GM12892 (cell line): Measurements from ENCODE around the gene SBK2.

ENCODE experiments used
- POLR2A ChIP-seq: IDR thresholded peaks from 2 replicates; pipeline ENCODE4 v1.6.1; 2011; ENCODE audit warnings: low read depth, low read length, control low read depth
- POLR2AphosphoS5 ChIP-seq: IDR thresholded peaks from 2 replicates; pipeline ENCODE4 v1.6.1; 2011; ENCODE audit warnings: low read depth, low read length, control low read depth

DNA sequence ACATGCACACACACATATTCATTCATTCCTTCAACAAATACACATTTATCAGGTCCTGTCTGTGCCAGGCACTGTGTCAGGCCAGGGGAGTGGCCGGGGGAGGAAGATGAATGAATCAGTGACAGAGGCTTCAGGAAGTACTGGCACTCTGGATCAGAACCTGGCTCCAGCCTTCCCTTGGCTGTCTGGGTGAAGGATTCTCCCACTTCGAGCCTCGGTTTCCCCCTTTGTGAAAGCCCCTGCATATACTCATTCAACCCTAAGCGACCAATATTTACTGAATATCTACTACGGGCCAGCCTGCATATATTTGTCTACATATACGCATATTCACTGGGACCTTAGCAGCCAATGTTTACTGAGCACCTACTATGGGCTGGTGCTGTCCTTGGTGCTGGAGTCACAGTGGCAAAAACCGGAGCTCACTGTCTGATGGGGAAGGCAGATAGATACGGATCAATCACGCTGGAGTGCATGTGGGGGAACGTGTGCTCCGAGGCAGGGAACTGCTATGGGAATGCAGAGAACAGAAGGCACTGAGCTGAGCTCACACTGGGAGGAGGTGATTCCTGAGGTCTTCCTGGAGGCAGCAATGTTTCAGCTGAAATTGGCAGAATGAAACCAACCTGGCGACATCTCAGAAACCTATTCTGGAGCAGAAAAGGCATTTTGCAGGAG lies 44.4 kb upstream of the SBK2 start:
- no peak for TF ChIP-seq POLR2A
- TF ChIP-seq POLR2AphosphoS5, result no peak
